Measurements from ENCODE around the gene RHBDL1.
A peak's percentile ranks its signal among the peaks of the same experiment; 100 is the strongest.

RHBDL1 gene

DNA sequence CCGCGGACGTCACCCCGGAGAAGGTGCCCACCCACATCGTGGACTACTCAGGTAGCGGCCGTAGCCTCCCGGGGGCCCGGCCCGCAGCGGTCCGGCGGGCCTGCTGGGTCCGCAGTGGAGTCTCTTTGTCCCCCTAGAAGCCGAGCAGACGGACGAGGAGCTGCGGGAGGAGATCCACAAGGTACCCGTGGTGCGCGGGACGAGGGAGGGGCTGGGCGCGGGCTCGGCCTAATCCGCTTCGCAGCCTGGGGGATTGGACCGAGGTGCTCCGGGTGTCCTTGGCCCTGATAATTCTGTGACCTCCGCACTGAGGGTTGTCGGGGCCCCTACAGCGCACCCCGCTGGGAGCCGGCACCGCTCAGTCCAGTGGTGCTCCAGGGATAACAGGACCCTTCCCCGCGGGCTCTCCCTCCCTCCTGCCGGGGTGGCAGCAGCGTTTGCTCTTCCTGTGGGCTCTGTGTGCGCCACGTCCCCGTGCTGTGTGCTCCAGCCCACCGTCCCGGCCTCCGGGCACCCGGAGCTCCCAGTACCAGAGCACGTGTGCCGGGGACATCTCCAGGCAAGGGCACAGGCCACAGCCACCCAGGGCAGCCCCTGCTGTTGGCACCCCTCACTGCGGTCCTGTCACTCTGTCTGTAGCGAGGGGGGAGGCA is 6.8 kb upstream of the RHBDL1 start (continued):
- TF ChIP-seq ZNF157 (tag by site-specific recombination; IDR thresholded peaks at IDR 0.05) (no peak), ZFHX2 (tag by site-specific recombination; conservative IDR thresholded peaks at IDR 0.05) (no peak), ZNF433 (tag by site-specific recombination; IDR thresholded peaks at IDR 0.05; ENCODE audit: low read depth) (no peak), ZNF76 (tag by site-specific recombination; IDR thresholded peaks at IDR 0.05; ENCODE audit: borderline replicate concordance, low read depth) (peak; percentile 37; the same call in 1 of the 2 replicates), ZBTB7A (tag by site-specific recombination; IDR thresholded peaks at IDR 0.05; ENCODE audit: low read depth) (0 out of 2 replicates have a peak, but pooled peaks have one; percentile 10), WT1 (tag by site-specific recombination; IDR thresholded peaks at IDR 0.05) (no peak), ZNF830 (tag by site-specific recombination; IDR thresholded peaks at IDR 0.05; ENCODE audit: low read depth) (no peak), ZNF544 (tag by site-specific recombination; IDR thresholded peaks at IDR 0.05) (no peak), ZNF777 (tag by site-specific recombination; IDR thresholded peaks at IDR 0.05; ENCODE audit: borderline replicate concordance) (no peak)

DNA sequence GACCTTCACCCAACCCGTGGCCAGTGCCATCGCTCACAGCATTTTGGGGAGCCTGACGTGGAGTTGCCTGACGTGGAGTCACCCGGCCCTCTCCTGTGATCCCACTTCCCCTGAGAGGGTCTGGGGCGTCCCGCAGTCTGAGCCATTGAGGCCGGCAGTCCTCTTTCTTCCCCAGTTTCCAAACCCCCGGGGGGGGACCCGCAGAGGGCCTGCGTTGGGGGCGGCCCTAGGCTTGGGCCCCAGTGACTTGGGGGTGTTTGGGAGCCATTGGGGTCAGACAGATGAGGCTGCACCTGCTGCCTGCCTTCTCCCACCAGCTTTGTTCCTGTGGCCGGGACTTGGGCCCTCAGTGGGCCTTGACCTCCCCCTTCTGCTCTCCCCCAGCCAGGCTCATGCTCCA is 5.8 kb upstream of the RHBDL1 start:
- Histone ChIP-seq H3K27ac (ENCODE audit: extremely low read depth, low read depth, low read length) (no peak overlapping the region), H3K36me3 (ENCODE audit: control insufficient read depth in 2 of 2, insufficient read depth in 1 of 2, low read length in 2 of 2) (peaks cover 0 to 70% of the 10 kb centered on the region in 2 experiments; a peak in 1 of 3 replicates), H3K4me1 (ENCODE audit: control insufficient read depth, insufficient read depth, low read length) (no peaks in the 10 kb centered on the region), H3K9me3 (ENCODE audit: control insufficient read depth, insufficient read depth, low read depth, low read length) (no peaks in the 10 kb centered on the region), H3K4me3 (ENCODE audit: low read depth, low read length) (no peak overlapping the region)
- ChIA-PET POLR2A (interaction anchor here (1.0 to 6.7 kb wide), 2 partner anchors 11 to 20 kb away, joined by 3 to 57 read pairs; partner anchors contain the start of genes STUB1 and WDR24), CTCF (no interaction called here)
- TF ChIP-seq, protein P1, sequence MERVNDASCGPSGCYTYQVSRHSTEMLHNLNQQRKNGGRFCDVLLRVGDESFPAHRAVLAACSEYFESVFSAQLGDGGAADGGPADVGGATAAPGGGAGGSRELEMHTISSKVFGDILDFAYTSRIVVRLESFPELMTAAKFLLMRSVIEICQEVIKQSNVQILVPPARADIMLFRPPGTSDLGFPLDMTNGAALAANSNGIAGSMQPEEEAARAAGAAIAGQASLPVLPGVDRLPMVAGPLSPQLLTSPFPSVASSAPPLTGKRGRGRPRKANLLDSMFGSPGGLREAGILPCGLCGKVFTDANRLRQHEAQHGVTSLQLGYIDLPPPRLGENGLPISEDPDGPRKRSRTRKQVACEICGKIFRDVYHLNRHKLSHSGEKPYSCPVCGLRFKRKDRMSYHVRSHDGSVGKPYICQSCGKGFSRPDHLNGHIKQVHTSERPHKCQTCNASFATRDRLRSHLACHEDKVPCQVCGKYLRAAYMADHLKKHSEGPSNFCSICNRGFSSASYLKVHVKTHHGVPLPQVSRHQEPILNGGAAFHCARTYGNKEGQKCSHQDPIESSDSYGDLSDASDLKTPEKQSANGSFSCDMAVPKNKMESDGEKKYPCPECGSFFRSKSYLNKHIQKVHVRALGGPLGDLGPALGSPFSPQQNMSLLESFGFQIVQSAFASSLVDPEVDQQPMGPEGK (tag by site-specific recombination; IDR thresholded peaks at IDR 0.05) = peak; percentile 21; the same call in 1 of the 2 replicates
- TF ChIP-seq, protein P2, sequence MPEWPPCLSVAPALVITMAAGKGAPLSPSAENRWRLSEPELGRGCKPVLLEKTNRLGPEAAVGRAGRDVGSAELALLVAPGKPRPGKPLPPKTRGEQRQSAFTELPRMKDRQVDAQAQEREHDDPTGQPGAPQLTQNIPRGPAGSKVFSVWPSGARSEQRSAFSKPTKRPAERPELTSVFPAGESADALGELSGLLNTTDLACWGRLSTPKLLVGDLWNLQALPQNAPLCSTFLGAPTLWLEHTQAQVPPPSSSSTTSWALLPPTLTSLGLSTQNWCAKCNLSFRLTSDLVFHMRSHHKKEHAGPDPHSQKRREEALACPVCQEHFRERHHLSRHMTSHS (tag by site-specific recombination; IDR thresholded peaks at IDR 0.05) = no peak
- 0 out of 2 replicates have a peak, but pooled peaks have one; percentile 34 for TF ChIP-seq GLIS2 (tag by site-specific recombination; IDR thresholded peaks at IDR 0.05)

DNA sequence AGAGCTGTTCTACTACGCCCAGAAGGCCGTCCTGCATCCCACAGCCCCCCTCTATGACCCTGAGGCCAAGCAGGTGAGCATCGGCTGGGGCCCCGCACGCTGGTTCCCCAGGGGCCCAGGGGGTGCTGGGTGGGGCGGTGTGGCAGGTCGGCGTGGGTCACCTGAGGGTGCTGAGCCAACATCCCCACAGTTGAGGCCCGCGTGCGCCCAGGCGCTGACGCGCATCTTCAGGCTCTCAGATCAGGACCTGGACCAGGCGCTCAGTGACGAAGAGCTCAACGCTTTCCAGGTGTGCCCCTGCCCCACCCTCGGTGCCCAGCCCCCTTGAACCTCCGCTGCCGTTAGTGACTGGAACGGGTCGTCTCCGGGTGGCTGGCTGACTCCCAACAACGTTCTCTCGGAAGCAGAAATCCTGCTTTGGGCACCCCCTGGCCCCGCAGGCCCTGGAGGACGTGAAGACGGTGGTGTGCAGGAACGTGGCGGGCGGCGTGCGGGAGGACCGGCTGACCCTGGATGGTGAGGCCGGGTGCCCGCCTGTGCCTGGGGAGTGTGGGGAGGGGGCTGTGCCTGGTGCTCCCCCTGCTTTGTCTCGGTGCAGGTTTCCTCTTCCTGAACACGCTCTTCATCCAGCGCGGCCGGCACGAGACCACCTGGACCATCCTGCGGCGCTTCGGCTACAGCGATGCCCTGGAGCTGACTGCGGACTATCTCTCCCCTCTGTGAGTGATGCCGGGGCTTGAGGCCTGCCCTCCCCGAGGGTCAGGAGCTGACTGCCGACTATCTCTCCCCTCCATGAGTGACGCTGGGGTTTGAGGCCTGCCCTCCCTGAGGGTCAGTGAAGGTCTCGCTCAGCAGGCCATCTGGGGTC is 4.8 kb upstream of the RHBDL1 start:
- Histone ChIP-seq H3K4me1 (ENCODE audit: control insufficient read depth, insufficient read depth, low read length) (no peaks in the 10 kb centered on the region), H3K9me3 (ENCODE audit: control insufficient read depth, insufficient read depth, low read depth, low read length) (no peaks in the 10 kb centered on the region), H3K27ac (ENCODE audit: extremely low read depth, low read depth, low read length) (no peak overlapping the region), H3K4me3 (ENCODE audit: low read depth, low read length) (no peak overlapping the region), H3K36me3 (ENCODE audit: control insufficient read depth in 2 of 2, insufficient read depth in 1 of 2, low read length in 2 of 2) (peaks cover 0 to 70% of the 10 kb centered on the region in 2 experiments; a peak in 1 of 3 replicates)
- TF ChIP-seq KLF10 (tag by site-specific recombination; IDR thresholded peaks at IDR 0.05) (no peak), ZNF596 (tag by site-specific recombination; IDR thresholded peaks at IDR 0.05) (no peak), ZNF558 (tag by site-specific recombination; IDR thresholded peaks at IDR 0.05) (no peak), KLF1 (tag by site-specific recombination; IDR thresholded peaks at IDR 0.05) (no peak), SP2 (tag by site-specific recombination; IDR thresholded peaks at IDR 0.05) (no peak), ZNF830 (tag by site-specific recombination; IDR thresholded peaks at IDR 0.05; ENCODE audit: low read depth) (no peak), ZNF19 (tag by site-specific recombination; IDR thresholded peaks at IDR 0.05; ENCODE audit: low read depth) (no peak), ZSCAN23 (tag by site-specific recombination; IDR thresholded peaks at IDR 0.05) (no peak), MEIS1 (CRISPR knock-in tag; IDR thresholded peaks at IDR 0.05; ENCODE audit: borderline replicate concordance) (no peak)
- TF ChIP-seq, protein P3, sequence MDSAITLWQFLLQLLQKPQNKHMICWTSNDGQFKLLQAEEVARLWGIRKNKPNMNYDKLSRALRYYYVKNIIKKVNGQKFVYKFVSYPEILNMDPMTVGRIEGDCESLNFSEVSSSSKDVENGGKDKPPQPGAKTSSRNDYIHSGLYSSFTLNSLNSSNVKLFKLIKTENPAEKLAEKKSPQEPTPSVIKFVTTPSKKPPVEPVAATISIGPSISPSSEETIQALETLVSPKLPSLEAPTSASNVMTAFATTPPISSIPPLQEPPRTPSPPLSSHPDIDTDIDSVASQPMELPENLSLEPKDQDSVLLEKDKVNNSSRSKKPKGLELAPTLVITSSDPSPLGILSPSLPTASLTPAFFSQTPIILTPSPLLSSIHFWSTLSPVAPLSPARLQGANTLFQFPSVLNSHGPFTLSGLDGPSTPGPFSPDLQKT (IDR thresholded peaks at IDR 0.05; ENCODE audit: borderline replicate concordance, low read depth, low read length) = no peak
- TF ChIP-seq, protein P4, sequence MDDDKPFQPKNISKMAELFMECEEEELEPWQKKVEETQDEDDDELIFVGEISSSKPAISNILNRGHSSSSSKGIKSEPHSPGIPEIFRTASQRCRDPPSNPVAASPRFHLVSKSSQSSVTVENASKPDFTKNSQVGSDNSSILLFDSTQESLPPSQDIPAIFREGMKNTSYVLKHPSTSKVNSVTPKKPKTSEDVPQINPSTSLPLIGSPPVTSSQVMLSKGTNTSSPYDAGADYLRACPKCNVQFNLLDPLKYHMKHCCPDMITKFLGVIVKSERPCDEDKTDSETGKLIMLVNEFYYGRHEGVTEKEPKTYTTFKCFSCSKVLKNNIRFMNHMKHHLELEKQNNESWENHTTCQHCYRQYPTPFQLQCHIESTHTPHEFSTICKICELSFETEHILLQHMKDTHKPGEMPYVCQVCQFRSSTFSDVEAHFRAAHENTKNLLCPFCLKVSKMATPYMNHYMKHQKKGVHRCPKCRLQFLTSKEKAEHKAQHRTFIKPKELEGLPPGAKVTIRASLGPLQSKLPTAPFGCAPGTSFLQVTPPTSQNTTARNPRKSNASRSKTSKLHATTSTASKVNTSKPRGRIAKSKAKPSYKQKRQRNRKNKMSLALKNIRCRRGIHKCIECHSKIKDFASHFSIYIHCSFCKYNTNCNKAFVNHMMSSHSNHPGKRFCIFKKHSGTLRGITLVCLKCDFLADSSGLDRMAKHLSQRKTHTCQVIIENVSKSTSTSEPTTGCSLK (tag by site-specific recombination; IDR thresholded peaks at IDR 0.05) = no peak
- TF ChIP-seq, protein P5, sequence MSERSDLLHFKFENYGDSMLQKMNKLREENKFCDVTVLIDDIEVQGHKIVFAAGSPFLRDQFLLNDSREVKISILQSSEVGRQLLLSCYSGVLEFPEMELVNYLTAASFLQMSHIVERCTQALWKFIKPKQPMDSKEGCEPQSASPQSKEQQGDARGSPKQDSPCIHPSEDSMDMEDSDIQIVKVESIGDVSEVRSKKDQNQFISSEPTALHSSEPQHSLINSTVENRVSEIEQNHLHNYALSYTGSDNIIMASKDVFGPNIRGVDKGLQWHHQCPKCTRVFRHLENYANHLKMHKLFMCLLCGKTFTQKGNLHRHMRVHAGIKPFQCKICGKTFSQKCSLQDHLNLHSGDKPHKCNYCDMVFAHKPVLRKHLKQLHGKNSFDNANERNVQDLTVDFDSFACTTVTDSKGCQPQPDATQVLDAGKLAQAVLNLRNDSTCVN (tag by site-specific recombination; optimal IDR thresholded peaks at IDR 0.05) = no peak
- ChIA-PET CTCF (interaction anchor here (0.6 to 0.9 kb wide), 2 partner anchors 16 to 564 kb away, joined by 3 read pairs; no protein-coding TSS in a partner anchor), POLR2A (interaction anchor here (1.0 to 6.7 kb wide), 3 partner anchors 10 to 19 kb away, joined by 3 to 57 read pairs (median 6); partner anchors contain the start of genes JMJD8, STUB1 and WDR24)
